Measurements from ENCODE around the gene PHACTR2. TPM values are rescaled to one million over a fixed set of nuclear protein-coding genes. Genes with fewer than 3 reads are reported as not detected.

Gene PHACTR2
- total RNA-seq, 2 donors from 2014 or later = 164 to 222 TPM

- H3K4me3 ChIP-seq (ENCODE audit: low read length) = no peak overlapping the region
- no peaks in the 10 kb centered on the region for H3K27me3 Mint-ChIP-seq (ENCODE audit: insufficient read depth)
- H3K9me3 ChIP-seq (ENCODE audit: control insufficient read depth, low read length) = peaks cover 11% of the 10 kb centered on the region
- WGBS, 2 experiments (ENCODE audit: insufficient coverage in 1 of 2, insufficient read length in 1 of 2) = 91 to 93% methylated on average over 5 to 6 of the region's 6 CpGs
- no peak for DNase-seq
- peaks cover 12% of the 10 kb centered on the region for H3K4me1 Mint-ChIP-seq
- H3K9me3 Mint-ChIP-seq = peaks cover 2% of the 10 kb centered on the region
- no peak overlapping the region for H3K9ac ChIP-seq (ENCODE audit: extremely low read depth, low read length, poor library complexity, severe bottlenecking)
- no peaks in the 10 kb centered on the region for H3K4me1 ChIP-seq (ENCODE audit: control insufficient read depth, insufficient read depth, low read length)
- peaks cover 12% of the 10 kb centered on the region for H3K36me3 ChIP-seq (ENCODE audit: control insufficient read depth, insufficient read depth, low read length)
- no peak for TF ChIP-seq CTCF (conservative IDR thresholded peaks at IDR 0.05)
- H3K4me3 Mint-ChIP-seq = no peak overlapping the region
- H3K27ac ChIP-seq (ENCODE audit: low read depth, low read length) = no peak overlapping the region
- no peak overlapping the region for H3K27ac Mint-ChIP-seq
- peaks cover 15% of the 10 kb centered on the region for H3K36me3 Mint-ChIP-seq (ENCODE audit: low read depth)
- no peaks in the 10 kb centered on the region for H3K27me3 ChIP-seq (ENCODE audit: control insufficient read depth, insufficient read depth, low read length, poor library complexity, severe bottlenecking)
Observed at GRCh38 chr6:143840595-143841265, 163.0 kb downstream of the PHACTR2 start.

GRCh38 chr6:143842461-143842901 lies 164.7 kb downstream of the PHACTR2 start:
- H3K9me3 Mint-ChIP-seq = peaks cover 2% of the 10 kb centered on the region
- no peaks in the 10 kb centered on the region for H3K4me1 ChIP-seq (ENCODE audit: control insufficient read depth, insufficient read depth, low read length)
- H3K36me3 ChIP-seq (ENCODE audit: control insufficient read depth, insufficient read depth, low read length) = peaks cover 30% of the 10 kb centered on the region
- DNase-seq = no peak
- no peak for TF ChIP-seq CTCF (conservative IDR thresholded peaks at IDR 0.05)
- H3K4me3 ChIP-seq (ENCODE audit: low read length) = peak overlapping the region; percentile 98
- H3K27me3 ChIP-seq (ENCODE audit: control insufficient read depth, insufficient read depth, low read length, poor library complexity, severe bottlenecking) = no peaks in the 10 kb centered on the region
- H3K4me1 Mint-ChIP-seq = peaks cover 12% of the 10 kb centered on the region
- H3K36me3 Mint-ChIP-seq (ENCODE audit: low read depth) = peaks cover 30% of the 10 kb centered on the region
- WGBS, 2 experiments (ENCODE audit: insufficient coverage in 1 of 2, insufficient read length in 1 of 2) = 66 to 85% methylated on average over 5 to 7 of the region's 7 CpGs
- H3K9ac ChIP-seq (ENCODE audit: extremely low read depth, low read length, poor library complexity, severe bottlenecking) = peak overlapping the region; percentile 97
- peak overlapping the region; percentile 97 for H3K27ac ChIP-seq (ENCODE audit: low read depth, low read length)
- peak overlapping the region; percentile 85 for H3K4me3 Mint-ChIP-seq
- H3K27ac Mint-ChIP-seq = peak overlapping the region; percentile 98
- H3K27me3 Mint-ChIP-seq (ENCODE audit: insufficient read depth) = no peaks in the 10 kb centered on the region
- H3K9me3 ChIP-seq (ENCODE audit: control insufficient read depth, low read length) = peaks cover 11% of the 10 kb centered on the region

GRCh38 chr6:143842902-143843676 lies 165.3 kb downstream of the PHACTR2 start, which contains the start of gene LTV1:
TSS of gene LTV1 (plus strand) at chr6:143843338. CDS start at chr6:143843478, 140 bp downstream.
- WGBS, 2 experiments (ENCODE audit: insufficient coverage in 1 of 2, insufficient read length in 1 of 2) = 0% methylated on average over 21 to 64 of the region's 64 CpGs
- Mint-ChIP-seq H3K9me3 (peaks cover 2% of the 10 kb centered on the region), H3K4me3 (peak within 1 kb of the TSS; percentile 85), H3K27ac (peak within 1 kb of the TSS; percentile 98), H3K36me3 (ENCODE audit: low read depth) (peaks cover 35% of the 10 kb centered on the region), H3K4me1 (peaks cover 12% of the 10 kb centered on the region), H3K27me3 (ENCODE audit: insufficient read depth) (no peaks in the 10 kb centered on the region)
- DNase-seq = peak; percentile 98
- Histone ChIP-seq H3K36me3 (ENCODE audit: control insufficient read depth, insufficient read depth, low read length) (peaks cover 35% of the 10 kb centered on the region), H3K9me3 (ENCODE audit: control insufficient read depth, low read length) (peaks cover 11% of the 10 kb centered on the region), H3K27ac (ENCODE audit: low read depth, low read length) (peak within 1 kb of the TSS; percentile 97), H3K27me3 (ENCODE audit: control insufficient read depth, insufficient read depth, low read length, poor library complexity, severe bottlenecking) (no peaks in the 10 kb centered on the region), H3K9ac (ENCODE audit: extremely low read depth, low read length, poor library complexity, severe bottlenecking) (peak within 1 kb of the TSS; percentile 97), H3K4me3 (ENCODE audit: low read length) (peak within 1 kb of the TSS; percentile 98), H3K4me1 (ENCODE audit: control insufficient read depth, insufficient read depth, low read length) (no peaks in the 10 kb centered on the region)
- no peak for TF ChIP-seq CTCF (conservative IDR thresholded peaks at IDR 0.05)

Measured in endodermal cell (in vitro differentiated cells).